A673 (cell line): ENCODE data around the gene DMRT3.
A peak's percentile ranks its signal among the peaks of the same experiment; 100 is the strongest.

Experiments used
- CTCF ChIP-seq: fragments of 300-800, 200-600 bp; sonication (generic); conservative IDR thresholded peaks from 2 replicates; pipeline ENCODE4 v1.5.1; 2017; ENCODE audit warnings: low read depth, mild to moderate bottlenecking, antibody characterized with exemption, low read length, moderate library complexity, mixed read lengths
- EZH2 ChIP-seq: fragments of 200-600 bp; sonication (generic); IDR thresholded peaks from 2 replicates; pipeline ENCODE4 v1.6.1; 2017; ENCODE audit warnings: borderline replicate concordance, low read depth, mild to moderate bottlenecking, mixed read lengths, antibody characterized with exemption, low read length; ENCODE audit not compliant: poor library complexity, severe bottlenecking

GRCh38 chr9:974031-974995 lies 2.1 kb upstream of the DMRT3 start:
- TF ChIP-seq EZH2 (peak; percentile 9), CTCF (no peak)
